Islet precursor cell (in vitro differentiated cells): ENCODE results near the gene ARHGEF26.

Source experiments
- DNase-seq: peaks from one replicate; pipeline ENCODE4 v3.0.0-alpha.2; 2018

The ARHGEF26 gene

DNA sequence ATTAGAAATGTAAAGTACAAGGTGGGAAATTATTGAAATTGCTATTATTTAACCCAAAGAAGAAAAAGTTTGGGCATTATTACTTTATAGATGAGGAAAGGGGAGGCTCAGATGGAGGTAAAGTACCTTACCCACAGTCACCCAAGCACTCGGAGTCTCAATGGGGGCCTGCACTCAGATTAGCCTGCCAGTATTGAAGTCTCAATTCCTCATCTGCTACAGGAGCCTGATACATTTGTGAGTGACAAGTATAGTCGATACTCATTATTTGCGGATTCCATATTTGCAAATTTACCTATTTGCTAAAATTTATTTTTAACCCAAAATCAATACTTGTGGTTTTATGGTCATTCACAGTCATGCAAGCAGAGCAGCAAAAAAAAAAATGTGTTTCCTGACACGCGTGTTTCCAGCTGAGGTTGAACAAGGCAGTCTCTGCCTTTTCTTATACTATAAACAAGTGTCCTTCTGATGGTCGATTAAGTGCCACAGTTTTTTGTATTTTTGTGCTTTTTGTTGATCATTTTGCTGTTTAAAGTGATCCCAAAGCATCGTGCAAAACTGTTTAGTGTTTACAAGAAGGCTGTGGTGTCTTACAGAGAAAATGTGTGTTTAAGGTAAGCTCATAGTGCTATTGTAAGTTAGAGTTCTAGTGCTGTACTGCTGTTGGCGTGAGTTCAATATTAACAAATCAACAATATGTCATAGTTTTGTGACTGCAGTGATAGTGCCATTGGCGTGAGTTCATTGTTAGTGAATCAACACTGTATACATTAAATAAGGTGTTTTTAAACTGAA is 48.0 kb downstream of the ARHGEF26 start:
- no peak for DNase-seq

DNA sequence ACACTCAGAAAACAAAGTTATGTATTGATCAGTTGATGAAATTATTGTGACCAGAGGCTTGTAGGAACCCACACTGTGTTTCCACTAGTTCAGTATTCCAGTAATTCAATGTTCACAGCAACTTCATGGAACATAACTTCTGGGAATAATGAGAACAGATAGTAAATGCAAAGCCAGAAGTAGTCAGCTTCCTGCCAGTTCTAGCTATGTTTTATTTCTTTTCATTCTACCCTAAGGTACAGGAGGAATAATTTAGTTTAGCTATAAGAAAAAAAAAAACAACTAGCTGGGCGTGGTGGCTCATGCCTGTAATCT is 48.6 kb downstream of the ARHGEF26 start:
- DNase-seq: no peak

DNA sequence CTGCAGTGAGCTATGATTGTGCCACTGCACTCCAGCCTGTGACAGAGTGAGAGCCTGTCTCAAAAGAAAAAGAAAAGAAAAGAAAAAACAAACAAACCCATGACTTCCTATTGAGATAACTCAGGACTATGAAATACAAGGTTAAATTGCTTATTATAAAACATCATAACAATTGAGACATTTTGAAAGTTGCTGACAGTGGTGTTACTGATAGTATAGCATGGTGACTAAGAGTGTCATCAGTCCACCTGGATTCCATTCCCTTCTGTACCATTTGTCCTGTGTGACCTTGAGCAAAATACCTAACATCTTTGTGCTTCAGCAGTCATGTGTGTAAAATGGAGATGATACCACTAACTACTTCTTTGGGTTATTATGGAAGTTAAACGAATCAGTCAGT is 49.1 kb downstream of the ARHGEF26 start:
- no peak for DNase-seq

DNA sequence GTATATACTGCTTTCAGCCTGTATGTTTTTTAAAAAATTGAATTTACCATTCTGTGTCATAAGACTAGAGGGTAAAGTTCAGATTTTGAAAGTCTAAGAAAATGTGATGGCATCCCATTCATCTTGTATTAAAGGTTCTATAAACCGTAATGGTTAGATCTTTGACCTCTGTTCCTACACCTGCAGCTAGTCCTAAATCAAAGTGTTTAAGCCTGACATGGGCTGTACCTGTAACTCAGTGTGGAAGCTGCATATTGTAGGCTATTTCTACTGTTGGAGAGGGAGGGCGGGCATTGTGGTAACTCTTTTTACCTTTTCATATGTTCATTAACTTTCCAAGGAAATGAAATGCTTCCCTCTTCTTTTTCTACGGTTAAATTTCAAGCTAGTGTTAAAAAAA is 53.9 kb downstream of the ARHGEF26 start:
- DNase-seq: no peak

DNA sequence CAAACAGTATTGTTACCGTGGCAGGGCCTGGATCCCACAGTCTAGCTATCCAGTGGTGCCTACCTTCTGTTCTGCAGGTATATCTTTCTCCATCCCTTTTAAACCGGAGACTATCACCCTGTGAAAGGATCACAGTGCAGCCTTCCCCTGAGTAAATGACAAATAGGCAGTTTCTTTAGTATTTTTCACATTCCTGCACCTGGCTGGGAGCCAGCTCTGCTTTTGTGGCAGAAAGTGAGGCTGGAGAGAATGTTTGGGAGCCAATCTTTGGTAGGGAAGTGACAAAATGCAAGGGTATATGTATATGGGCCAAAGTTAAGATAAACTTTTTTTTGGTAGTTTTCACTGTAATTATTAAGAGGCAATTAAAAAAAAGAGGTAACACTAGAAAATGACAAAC is 54.8 kb downstream of the ARHGEF26 start:
- no peak for DNase-seq

DNA sequence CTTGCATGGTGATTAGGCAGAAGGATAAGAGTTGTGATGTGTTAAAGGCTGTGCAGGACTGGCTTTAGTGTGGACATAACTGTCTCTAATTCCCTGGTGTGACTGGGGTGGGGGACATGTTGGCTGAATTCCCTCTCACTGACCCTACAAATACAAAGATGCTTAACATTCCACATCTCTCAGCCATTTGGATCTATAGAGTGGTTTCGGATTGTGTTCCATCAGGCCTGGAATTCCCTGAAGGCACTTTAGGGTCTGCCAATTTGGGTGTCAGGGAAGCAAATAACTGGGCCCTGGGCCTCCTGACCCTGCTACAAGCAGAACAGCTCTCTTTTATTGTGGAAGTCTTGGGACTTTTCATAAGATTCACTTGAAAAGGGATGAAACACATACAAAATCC is 56.2 kb downstream of the ARHGEF26 start:
- peak; percentile 76 for DNase-seq

DNA sequence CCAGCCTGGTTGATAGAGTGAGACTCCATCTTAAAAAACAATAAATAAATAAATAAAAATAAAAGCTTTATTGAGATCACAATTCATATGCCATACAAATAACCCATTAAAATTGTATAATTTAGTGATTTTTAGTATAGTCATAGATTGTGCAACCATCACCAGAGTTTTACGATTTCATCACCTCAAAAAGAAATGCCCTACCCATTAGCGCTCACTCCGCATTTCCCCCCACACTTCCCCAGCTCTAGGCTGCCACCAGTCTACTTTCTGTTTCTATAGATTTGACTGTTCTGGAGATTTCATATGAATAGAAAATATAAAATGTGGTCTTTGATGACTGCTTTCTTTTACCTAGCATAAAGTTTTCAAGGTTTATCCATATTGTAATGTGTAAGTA is 57.0 kb downstream of the ARHGEF26 start:
- no peak for DNase-seq

DNA sequence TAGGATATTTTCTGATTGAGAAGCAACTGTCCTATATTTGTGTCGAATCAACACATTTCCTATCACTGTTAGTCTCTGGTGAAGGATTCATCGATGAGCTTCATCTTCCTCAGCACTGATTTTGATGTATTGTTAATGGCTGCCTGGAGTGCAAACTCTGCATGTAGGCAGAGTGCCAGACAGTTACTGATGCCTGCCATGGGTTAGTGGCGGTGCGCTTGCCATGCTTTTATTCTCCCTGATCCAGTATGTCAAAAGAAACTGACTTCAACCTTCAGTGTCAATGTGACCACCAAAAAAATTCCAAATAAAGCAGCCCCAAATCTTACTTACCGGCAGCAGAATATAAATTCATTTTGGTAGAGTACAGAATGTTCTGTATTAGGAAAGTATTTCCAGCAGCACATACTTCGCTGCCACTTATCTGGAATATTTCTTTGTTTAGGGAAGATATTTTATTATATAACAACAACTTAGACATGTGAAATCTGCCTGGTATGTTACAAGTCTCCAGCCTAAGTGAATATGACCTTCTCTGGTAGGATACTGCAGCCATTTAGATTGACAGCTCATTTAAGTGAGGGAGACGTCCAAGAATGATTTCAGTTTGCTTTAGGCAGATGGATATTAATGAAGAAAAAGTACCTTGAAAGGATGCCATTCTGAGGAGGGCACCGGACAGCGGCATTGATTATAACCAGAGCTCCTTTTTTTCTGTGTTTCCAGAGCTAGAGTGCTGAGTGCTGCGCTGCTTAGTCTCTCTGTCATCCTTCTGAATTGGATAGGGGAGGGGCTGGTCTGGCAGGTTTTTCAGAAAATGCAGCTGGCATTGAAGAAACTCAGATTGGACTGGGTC is 59.9 kb downstream of the ARHGEF26 start:
- DNase-seq: peak; percentile 85

DNA sequence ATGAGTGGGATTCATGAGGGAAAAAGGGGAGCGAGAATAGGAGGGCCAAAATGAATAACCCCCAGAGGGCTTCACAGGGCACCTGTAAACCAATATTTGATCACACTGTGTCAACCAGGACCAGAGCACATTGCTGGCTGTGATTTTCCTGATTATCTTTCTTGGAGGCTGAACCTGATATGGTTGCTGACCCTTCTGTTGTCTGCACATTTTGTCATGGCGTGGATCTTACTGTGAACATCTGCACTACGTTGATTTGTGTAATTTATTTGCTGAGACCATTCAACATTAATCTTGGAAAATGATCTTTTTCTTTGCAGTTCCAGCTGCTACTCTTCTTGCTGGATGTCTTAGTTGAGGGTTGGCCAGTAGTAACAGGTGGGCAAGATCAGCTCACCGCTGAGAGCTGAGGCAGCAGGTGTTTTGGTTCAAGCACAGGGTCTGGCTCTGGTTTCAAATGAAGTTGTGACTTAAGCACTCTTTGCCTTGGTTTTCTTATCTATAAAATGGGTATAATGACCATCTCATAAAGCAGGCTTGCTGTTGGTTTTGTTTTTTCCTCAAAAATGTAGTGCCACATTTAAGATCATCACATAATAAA is 61.2 kb downstream of the ARHGEF26 start:
- DNase-seq: no peak

DNA sequence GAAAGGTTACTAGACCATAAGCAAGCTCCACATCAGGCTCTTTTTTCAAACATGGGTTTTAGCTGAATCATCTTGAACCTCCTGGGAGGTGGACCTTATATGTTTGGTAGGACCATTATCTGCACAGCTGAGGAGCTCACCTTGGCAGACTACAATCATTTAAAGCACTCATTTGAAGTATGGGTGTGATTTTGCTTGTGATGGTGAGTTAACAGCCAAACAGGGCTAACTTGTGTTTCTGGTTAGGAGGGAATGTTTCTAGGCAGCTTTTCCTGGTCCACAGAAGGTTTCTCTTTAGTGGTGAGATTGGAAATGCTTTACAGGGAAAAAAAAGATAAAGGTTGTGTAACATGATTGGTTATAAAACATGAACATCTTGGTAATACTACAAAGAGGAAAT is 61.8 kb downstream of the ARHGEF26 start:
- no peak for DNase-seq

DNA sequence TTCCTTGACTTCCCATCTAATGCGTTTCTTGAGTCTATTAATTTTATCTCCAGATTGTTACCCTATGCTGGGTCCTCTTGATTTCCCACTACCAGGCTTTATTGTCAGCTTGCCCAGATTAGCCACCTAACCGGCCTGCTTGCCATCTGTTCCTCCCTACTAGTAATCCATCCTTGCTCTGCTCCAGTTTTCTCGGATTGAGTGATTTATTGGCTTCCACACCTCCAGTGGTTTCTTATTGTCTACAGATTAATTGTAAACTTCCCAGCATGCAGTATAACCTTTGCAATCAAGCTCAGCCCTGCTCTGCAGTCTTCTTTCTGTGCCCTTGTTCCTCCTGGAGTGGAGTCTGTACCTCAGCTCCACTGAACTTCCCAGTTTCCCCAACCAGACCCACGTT is 63.4 kb downstream of the ARHGEF26 start:
- DNase-seq: no peak

DNA sequence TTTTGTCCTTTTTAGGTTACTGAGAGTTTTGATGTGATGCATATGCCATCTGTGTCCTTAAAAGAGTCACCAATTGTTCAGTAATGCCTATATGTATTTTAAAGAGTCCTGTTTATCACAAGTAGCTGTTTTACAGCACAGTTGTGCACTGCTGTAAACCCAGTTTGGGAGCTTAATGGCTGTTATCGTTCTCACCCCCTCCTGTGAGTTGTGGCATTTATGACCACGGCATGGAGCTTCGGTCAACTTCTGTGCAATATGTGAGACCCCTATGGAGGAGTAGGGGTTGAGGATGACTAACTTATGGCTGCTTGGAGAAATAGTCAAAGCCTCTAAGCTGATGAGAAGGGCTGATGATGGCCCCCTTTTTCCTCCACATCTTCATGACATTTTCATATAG is 67.2 kb downstream of the ARHGEF26 start:
- no peak for DNase-seq

DNA sequence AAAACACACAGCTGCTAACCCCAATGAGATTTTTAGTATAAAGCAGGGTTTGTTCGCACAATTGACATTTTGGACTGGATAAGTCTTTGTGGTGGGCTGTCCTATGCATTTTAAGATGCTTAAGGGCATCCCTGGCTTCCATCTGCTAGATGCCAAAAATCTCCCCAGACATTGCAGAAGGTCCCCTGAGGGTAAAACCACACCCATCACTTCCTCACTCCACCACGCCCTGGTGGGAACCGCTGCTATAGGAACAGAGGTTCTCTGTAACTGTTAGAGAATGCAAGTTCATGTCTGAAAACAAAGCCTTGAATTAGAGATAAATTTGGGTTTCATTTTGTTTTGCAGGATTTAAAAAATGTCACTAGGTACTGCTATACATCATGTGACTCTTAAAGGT is 67.7 kb downstream of the ARHGEF26 start:
- peak; percentile 63 for DNase-seq

DNA sequence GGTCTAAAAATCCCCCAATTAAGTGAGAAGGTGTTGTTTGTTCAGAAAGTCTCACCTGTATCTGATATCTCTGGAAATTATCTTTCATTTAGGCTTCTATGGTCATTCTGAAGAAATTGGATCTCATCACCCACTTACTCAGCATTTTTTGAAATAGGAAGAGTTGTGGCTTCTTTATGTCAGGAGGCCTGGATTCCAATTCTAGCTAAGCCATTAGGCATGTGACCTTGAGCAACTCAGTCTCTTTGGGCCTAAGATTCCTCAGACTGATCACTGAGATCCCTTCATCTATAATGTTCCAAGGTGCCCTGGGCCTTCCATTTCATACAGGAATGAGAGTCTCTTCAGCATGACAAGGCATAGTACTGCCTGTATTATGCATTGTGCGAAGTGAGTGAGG is 70.3 kb downstream of the ARHGEF26 start:
- no peak for DNase-seq

DNA sequence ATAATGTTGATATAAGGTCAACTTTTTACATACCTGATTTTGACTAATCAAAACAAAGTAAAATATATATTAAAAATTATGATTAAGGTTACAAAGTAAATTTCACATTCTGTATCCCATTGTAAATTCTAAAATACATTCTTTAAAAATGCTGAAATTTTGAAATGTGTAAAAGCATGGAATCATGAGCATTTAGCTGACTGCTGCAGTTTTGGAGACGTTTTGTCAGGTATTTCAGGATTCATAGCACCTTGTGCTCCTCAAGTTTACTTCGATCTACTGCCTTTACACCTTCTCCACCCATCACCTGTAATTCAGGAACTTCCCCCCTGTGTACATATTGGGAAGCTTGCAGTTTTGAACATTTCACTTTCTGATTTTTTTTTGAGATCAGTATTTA is 71.0 kb downstream of the ARHGEF26 start:
- DNase-seq: no peak

DNA sequence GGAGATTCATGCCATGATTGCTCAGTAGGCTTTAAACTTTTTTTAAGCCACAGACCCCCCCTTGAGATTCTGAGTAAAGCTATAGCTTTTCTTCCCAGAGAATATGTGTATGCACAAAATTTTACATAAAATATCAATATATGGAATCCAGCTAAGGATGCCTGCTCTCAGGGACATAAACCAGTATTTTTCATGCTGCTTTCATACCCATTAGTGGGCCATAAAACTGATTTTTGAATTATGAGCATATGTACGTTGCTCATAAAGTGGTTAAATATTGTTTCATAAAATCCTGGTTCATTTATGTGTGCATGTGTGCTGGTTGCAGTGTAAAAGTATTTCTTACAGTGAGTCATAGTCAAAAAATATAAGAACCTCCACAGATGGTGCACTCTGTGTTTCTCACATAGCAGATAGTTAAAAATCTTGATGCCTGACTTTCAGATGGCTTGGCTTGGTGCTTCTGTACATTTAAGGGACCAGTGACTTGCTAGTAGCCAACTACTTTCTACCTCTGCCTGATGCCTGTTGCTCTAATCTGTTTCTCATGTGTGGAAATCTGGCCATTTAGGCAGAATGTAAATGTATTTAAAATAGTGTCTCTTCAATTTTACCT is 71.9 kb downstream of the ARHGEF26 start:
- no peak for DNase-seq

DNA sequence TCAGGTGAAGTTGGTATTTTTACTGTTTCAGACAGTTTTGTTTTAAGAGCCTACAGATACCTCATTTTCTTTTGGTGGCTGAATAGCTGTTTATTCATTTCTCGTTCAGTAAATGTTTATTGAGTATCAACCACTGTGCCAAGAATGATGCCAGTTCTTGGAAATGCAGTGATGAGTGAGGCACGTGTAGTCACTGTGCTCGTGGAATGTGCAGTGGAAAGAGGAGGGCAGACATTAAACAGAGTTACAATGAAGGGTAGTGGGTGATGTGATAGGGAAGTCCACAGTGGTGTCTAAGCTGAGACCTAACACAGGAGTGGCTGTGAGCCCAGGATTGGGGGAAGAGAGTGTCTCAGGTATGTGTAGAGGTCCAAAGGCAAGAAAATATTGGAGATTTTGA is 73.7 kb downstream of the ARHGEF26 start:
- no peak for DNase-seq

DNA sequence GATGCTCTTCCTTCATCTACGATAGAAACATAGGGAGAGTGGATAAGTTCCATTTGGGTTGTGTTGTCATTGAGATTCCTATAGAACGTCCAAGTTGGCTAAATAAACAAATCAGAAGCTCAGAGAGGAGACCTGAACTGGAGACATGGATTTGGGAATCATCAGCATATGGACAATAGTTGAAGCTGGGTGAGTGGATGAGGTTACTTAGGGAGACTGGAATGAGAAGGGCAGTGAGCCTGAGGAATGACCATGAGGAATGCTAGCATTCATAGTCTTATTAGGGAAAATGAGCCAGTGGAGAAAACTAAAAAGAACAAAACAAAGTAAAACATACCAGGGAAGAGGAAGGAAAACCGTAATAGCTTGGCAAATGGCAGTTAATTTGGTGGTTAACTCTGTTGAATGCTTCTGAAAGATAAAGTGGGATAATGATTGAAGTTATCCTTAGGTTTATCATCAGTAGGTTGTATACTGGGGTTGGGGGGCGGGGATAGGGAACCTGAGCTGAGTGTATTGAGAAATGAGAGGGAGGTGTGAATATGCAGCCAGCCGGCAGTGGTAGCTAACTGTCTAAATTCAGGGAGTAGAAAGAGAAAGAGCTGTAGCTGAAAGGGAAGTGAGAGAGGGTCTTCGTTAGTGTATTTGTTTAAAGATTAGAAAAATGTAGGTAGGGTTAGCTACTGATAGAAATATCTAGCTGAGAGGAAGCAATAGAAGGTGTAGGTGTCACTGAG is 74.6 kb downstream of the ARHGEF26 start:
- no peak for DNase-seq

DNA sequence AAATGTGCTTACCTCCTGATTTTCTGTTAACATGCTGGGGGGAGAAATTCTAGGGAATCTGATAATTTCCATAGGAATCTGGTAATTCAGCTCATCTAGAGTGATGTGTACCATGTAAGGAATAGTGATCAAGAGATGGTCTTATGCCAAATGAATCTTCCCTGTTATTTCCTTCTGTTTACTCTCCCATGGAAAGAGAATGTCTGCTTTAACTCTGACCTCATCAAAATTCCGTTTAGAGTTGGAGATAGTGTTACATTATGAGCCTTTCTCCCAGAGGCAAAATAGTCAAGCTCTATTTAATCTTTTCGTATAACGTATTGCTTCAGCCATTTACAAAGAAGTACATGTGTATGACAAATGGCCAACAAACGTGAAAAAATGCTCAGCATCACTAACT is 76.6 kb downstream of the ARHGEF26 start:
- no peak for DNase-seq

DNA sequence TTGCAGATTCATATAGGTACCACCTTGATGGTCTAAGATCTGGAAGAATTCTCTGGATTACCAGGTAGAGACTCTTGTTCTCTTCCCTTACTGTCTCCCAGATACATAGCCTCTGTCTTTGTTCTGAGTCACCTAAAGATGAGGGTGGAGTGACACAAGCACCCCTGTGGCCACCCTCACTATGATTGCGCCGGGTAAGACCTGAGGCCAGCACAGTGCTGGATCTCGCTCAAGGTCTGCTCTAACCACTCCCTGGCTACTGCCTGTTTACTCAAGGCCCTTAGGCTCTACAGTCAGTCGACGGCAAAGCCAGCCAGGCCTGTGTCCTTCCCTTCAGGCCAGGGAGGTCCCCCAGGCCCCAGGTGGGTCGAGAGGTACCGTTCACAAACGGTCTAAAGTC is 88.3 kb downstream of the ARHGEF26 start:
- no peak for DNase-seq

DNA sequence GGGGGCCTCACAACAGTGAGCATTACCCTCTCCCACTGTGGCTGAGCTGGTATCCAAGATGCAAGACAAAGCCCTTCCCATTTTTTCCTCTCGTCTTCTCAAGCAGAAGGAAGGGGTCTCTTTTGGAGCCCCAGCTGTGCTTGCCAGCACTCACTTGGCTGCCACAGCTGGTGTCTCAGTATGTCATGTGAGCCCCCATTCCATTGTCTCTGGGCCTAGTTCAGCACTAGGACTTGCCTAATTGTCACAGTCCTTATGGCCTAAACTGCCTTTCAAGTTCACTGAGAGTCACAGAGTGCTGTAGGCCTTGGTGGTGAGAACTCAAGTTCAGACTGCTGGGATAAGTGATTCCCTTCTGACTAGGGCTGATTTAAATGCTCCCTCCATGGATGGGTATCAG is 89.8 kb downstream of the ARHGEF26 start:
- no peak for DNase-seq

DNA sequence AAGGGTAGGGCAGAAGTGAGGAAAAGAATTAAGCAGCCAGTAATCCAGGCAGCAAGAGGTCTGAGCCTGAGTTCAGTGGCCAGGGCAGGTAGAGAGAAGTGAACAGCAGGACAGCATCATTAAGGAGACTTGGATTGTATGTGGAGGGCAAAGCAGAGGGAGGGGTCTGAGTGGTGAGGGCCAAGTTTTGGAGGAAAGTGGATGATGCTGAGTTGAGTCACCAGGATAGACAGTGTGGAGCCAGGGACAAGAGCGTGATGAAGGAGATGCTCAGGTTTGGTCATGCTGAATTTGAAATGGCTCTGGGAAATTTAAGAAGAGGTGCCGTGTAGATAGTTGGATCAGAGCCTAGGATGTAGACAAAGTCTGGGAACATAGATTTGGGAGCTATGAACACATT is 93.1 kb downstream of the ARHGEF26 start:
- no peak for DNase-seq

DNA sequence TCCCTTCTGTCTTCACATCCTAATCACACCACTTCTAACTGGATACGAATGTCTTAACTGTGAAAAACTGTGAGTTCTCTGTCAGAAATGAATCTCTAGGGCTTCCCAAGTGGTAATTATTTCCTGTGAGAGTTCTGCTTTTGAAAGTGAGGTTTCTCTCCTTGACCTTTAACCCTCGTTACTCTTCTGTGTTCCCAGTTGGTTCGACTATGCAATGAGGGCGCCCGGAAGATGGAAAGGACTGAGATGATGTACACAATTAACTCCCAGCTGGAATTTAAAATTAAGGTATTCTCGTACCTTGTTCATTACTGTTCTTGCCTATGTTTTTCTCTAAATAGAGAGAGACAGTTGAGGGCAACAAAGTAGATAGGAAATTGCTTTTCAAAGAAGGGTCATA is 96.5 kb downstream of the ARHGEF26 start:
- DNase-seq: no peak
